Ascending aorta (tissue), 2 donors: ENCODE results near the gene MFNG. TPM values are rescaled to one million over a fixed set of nuclear protein-coding genes. Genes with fewer than 3 reads are reported as not detected.

Source experiments
- DNase-seq, 2 donors: peaks; one replicate each; pipeline ENCODE4 v3.0.0-alpha.2; 2019; ENCODE audit warnings: low spot score in 2 of 2
- H3K27ac ChIP-seq, 2 donors: fragments of 200-600 bp; sonication (generic); one replicate each; pipeline ENCODE4 v1.5.1; 2016 to 2017; ENCODE audit warnings: mild to moderate bottlenecking in 1 of 2
- H3K27me3 ChIP-seq: fragments of 200-600 bp; sonication (generic); one replicate; pipeline ENCODE4 v1.5.1; 2017
- H3K36me3 ChIP-seq, 2 donors: fragments of 200-600 bp; sonication (generic); one replicate each; pipeline ENCODE4 v1.5.1; 2016
- H3K4me1 ChIP-seq, 2 donors: fragments of 200-600 bp; sonication (generic); one replicate each; pipeline ENCODE4 v1.5.1; 2016 to 2017; ENCODE audit warnings: mild to moderate bottlenecking in 1 of 2
- H3K4me3 ChIP-seq, 2 donors: fragments of 200-600 bp; sonication (generic); one replicate each; pipeline ENCODE4 v1.5.1; 2016 to 2017; ENCODE audit warnings: mild to moderate bottlenecking in 1 of 2
- H3K9me3 ChIP-seq, 2 donors: fragments of 200-600 bp; sonication (generic); one replicate each; pipeline ENCODE4 v1.5.1; 2016
- CTCF ChIP-seq, 3 experiments: fragments of 200-600 bp in 2 of 3; fragments of 450-650 bp in 1 of 3; sonication (generic) in 2 of 3; IDR thresholded peaks; one replicate each; pipeline ENCODE4 v1.5.1; 2016 to 2019; ENCODE audit warnings: antibody characterized with exemption in 3 of 3, mild to moderate bottlenecking in 1 of 3, moderate library complexity in 1 of 3
- intact Hi-C: fragments of 100-400 bp; cut with DNase I; formaldehyde crosslinking; loops from one replicate; pipeline ENCODE4 v1.15.1; 2023
- total RNA-seq: library from RNA; depleted of rRNA; stranded (reverse); fragments of >200 nt; gene quantifications from one replicate; pipeline ENCODE4 v1.1.0, GENCODE V29; 2016

The MFNG gene
- total RNA-seq, 1 donor from 2014 or later = 101 TPM

- Histone ChIP-seq H3K4me3 (no peak overlapping the region), H3K27me3 (no peaks in the 10 kb centered on the region), H3K9me3 (no peaks in the 10 kb centered on the region), H3K4me1 (no peaks in the 10 kb centered on the region), H3K36me3 (no peaks in the 10 kb centered on the region), H3K27ac (no peak overlapping the region)
- intact Hi-C loops = no loop called here
- no peak for DNase-seq
- no peak for TF ChIP-seq CTCF (IDR thresholded peaks at IDR 0.05)
Observed at GRCh38 chr22:37508431-37508992, 22.3 kb upstream of the MFNG start.

- no peak for TF ChIP-seq CTCF (IDR thresholded peaks at IDR 0.05)
- no peaks in the 10 kb centered on the region for H3K9me3 ChIP-seq
- no peak for DNase-seq
- H3K4me1 ChIP-seq = no peaks in the 10 kb centered on the region
- intact Hi-C loops = no loop called here
- no peaks in the 10 kb centered on the region for H3K36me3 ChIP-seq
- H3K27me3 ChIP-seq = no peaks in the 10 kb centered on the region
- H3K4me3 ChIP-seq = no peak overlapping the region
- no peak overlapping the region for H3K27ac ChIP-seq
Observed at GRCh38 chr22:37507731-37508130, 21.5 kb upstream of the MFNG start.

- no peak overlapping the region for H3K4me3 ChIP-seq
- peaks cover 9 to 10% of the 10 kb centered on the region in 2 donors for H3K4me1 ChIP-seq
- no peaks in the 10 kb centered on the region for H3K9me3 ChIP-seq
- no peaks in the 10 kb centered on the region for H3K27me3 ChIP-seq
- intact Hi-C loops = no loop called here
- no peak for DNase-seq
- no peaks in the 10 kb centered on the region for H3K36me3 ChIP-seq
- no peak overlapping the region for H3K27ac ChIP-seq
- TF ChIP-seq CTCF (IDR thresholded peaks at IDR 0.05) = no peak
Observed at GRCh38 chr22:37505989-37506388, 19.8 kb upstream of the MFNG start.

GRCh38 chr22:37505565-37505964 is 19.4 kb upstream of the MFNG start:
- Histone ChIP-seq H3K9me3 (no peaks in the 10 kb centered on the region), H3K36me3 (no peaks in the 10 kb centered on the region), H3K27ac (no peak overlapping the region), H3K4me3 (no peak overlapping the region), H3K4me1 (peaks cover 9 to 12% of the 10 kb centered on the region in 2 donors), H3K27me3 (no peaks in the 10 kb centered on the region)
- TF ChIP-seq CTCF (IDR thresholded peaks at IDR 0.05) = no peak
- no peak for DNase-seq
- intact Hi-C loops = no loop called here

- Histone ChIP-seq H3K36me3 (no peaks in the 10 kb centered on the region), H3K27me3 (no peaks in the 10 kb centered on the region), H3K4me1 (peaks cover 9 to 12% of the 10 kb centered on the region in 2 donors), H3K4me3 (no peak overlapping the region), H3K27ac (no peak overlapping the region), H3K9me3 (no peaks in the 10 kb centered on the region)
- no peak for TF ChIP-seq CTCF (IDR thresholded peaks at IDR 0.05)
- intact Hi-C loops = no loop called here
- DNase-seq = no peak
Observed at GRCh38 chr22:37504964-37505363, 18.8 kb upstream of the MFNG start.

- Histone ChIP-seq H3K36me3 (no peaks in the 10 kb centered on the region), H3K9me3 (no peaks in the 10 kb centered on the region), H3K27me3 (no peaks in the 10 kb centered on the region), H3K27ac (no peak overlapping the region), H3K4me1 (peaks cover 9 to 12% of the 10 kb centered on the region in 2 donors), H3K4me3 (no peak overlapping the region)
- intact Hi-C loops = no loop called here
- DNase-seq = no peak
- TF ChIP-seq CTCF (IDR thresholded peaks at IDR 0.05) = no peak
Observed at GRCh38 chr22:37503850-37504249, 17.7 kb upstream of the MFNG start.
